Skeletal muscle tissue (tissue), 4 donors: Measurements from ENCODE around the gene ARPC4. TPM values are rescaled to one million over a fixed set of nuclear protein-coding genes. Genes with fewer than 3 reads are reported as not detected.

Experiments
- H3K27ac ChIP-seq: one replicate; pipeline ENCODE4 v1.7.0; 2013; ENCODE audit warnings: mild to moderate bottlenecking, low read depth, low read length, inconsistent platforms
- H3K27me3 ChIP-seq, 3 donors: one replicate each; pipeline ENCODE4 v1.7.0; 2013; ENCODE audit warnings: low read length in 3 of 3; ENCODE audit not compliant: control insufficient read depth in 3 of 3, insufficient read depth in 3 of 3
- H3K36me3 ChIP-seq, 3 donors: one replicate each; pipeline ENCODE4 v1.7.0; 2013; ENCODE audit warnings: low read length in 3 of 3; ENCODE audit not compliant: control insufficient read depth in 3 of 3, insufficient read depth in 3 of 3
- H3K4me1 ChIP-seq, 3 donors: one replicate each; pipeline ENCODE4 v1.7.0; 2013; ENCODE audit warnings: low read length in 3 of 3, mild to moderate bottlenecking in 3 of 3; ENCODE audit not compliant: control insufficient read depth in 3 of 3, insufficient read depth in 3 of 3
- H3K4me3 ChIP-seq, 3 donors: one replicate each; pipeline ENCODE4 v1.7.0; 2013; ENCODE audit warnings: low read length in 3 of 3
- H3K9ac ChIP-seq, 3 donors: one replicate each; pipeline ENCODE4 v1.7.0; 2013; ENCODE audit warnings: low read length in 3 of 3, mild to moderate bottlenecking in 3 of 3, moderate library complexity in 2 of 3, low read depth in 1 of 3
- H3K9me3 ChIP-seq, 3 donors: one replicate each; pipeline ENCODE4 v1.7.0; 2013; ENCODE audit warnings: low read length in 3 of 3; ENCODE audit not compliant: control insufficient read depth in 3 of 3
- total RNA-seq: library from RNA; depleted of rRNA; stranded (reverse); fragments of >200 nt; gene quantifications from one replicate; pipeline ENCODE4 v1.2.3, GENCODE V29; 2014
- donor health status: Osteomylitis.

ARPC4 gene
- total RNA-seq, 1 donor from 2014 or later = 65.2 TPM

- Histone ChIP-seq H3K9ac (peak overlapping the region in 1 of 3 donors; percentile 47), H3K27me3 (no peaks in the 10 kb centered on the region), H3K27ac (peak overlapping the region; percentile 92), H3K4me3 (peak overlapping the region in 1 of 3 donors; percentile 12), H3K9me3 (no peaks in the 10 kb centered on the region), H3K4me1 (peaks cover 6 to 15% (median 11%) of the 10 kb centered on the region in 3 donors), H3K36me3 (peaks cover 58 to 70% (median 69%) of the 10 kb centered on the region in 3 donors)
Measured at GRCh38 chr3:9803494-9803893, 10.6 kb downstream of the ARPC4 start.

GRCh38 chr3:9804996-9805395 lies 12.1 kb downstream of the ARPC4 start:
- H3K27ac ChIP-seq = no peak overlapping the region
- peaks cover 52 to 57% (median 56%) of the 10 kb centered on the region in 3 donors for H3K36me3 ChIP-seq
- H3K9ac ChIP-seq = no peak overlapping the region
- no peaks in the 10 kb centered on the region for H3K27me3 ChIP-seq
- peaks cover 14 to 26% (median 23%) of the 10 kb centered on the region in 3 donors for H3K4me1 ChIP-seq
- no peaks in the 10 kb centered on the region for H3K9me3 ChIP-seq
- no peak overlapping the region for H3K4me3 ChIP-seq

GRCh38 chr3:9806137-9806536 lies 13.3 kb downstream of the ARPC4 start:
- peaks cover 21 to 34% (median 31%) of the 10 kb centered on the region in 3 donors for H3K4me1 ChIP-seq
- peaks cover 41 to 48% (median 46%) of the 10 kb centered on the region in 3 donors for H3K36me3 ChIP-seq
- no peak overlapping the region for H3K4me3 ChIP-seq
- no peaks in the 10 kb centered on the region for H3K27me3 ChIP-seq
- H3K9ac ChIP-seq = no peak overlapping the region
- no peak overlapping the region for H3K27ac ChIP-seq
- H3K9me3 ChIP-seq = no peaks in the 10 kb centered on the region

- no peak overlapping the region for H3K9ac ChIP-seq
- no peak overlapping the region for H3K4me3 ChIP-seq
- H3K9me3 ChIP-seq = no peaks in the 10 kb centered on the region
- peaks cover 21 to 34% (median 31%) of the 10 kb centered on the region in 3 donors for H3K4me1 ChIP-seq
- peaks cover 34 to 44% (median 38%) of the 10 kb centered on the region in 3 donors for H3K36me3 ChIP-seq
- no peak overlapping the region for H3K27ac ChIP-seq
- no peaks in the 10 kb centered on the region for H3K27me3 ChIP-seq
Measured at GRCh38 chr3:9806688-9807589, 14.1 kb downstream of the ARPC4 start.

- Histone ChIP-seq H3K36me3 (peaks cover 32 to 44% (median 38%) of the 10 kb centered on the region in 3 donors), H3K27ac (no peak overlapping the region), H3K27me3 (no peaks in the 10 kb centered on the region), H3K9me3 (no peaks in the 10 kb centered on the region), H3K9ac (no peak overlapping the region), H3K4me1 (peaks cover 21 to 32% (median 29%) of the 10 kb centered on the region in 3 donors), H3K4me3 (no peak overlapping the region)
Measured at GRCh38 chr3:9807981-9808344, 15.1 kb downstream of the ARPC4 start.

GRCh38 chr3:9808345-9809037 lies 15.6 kb downstream of the ARPC4 start:
- Histone ChIP-seq H3K9me3 (no peaks in the 10 kb centered on the region), H3K27ac (peak overlapping the region; percentile 85), H3K27me3 (no peaks in the 10 kb centered on the region), H3K9ac (no peak overlapping the region), H3K36me3 (peaks cover 30 to 39% (median 37%) of the 10 kb centered on the region in 3 donors), H3K4me3 (no peak overlapping the region), H3K4me1 (peaks cover 17 to 26% (median 25%) of the 10 kb centered on the region in 3 donors)

- Histone ChIP-seq H3K27me3 (no peaks in the 10 kb centered on the region), H3K36me3 (peaks cover 23 to 31% (median 31%) of the 10 kb centered on the region in 3 donors), H3K27ac (peak overlapping the region; percentile 85), H3K9me3 (no peaks in the 10 kb centered on the region), H3K4me3 (peak overlapping the region; percentile 75 to 79 (median 76)), H3K9ac (peak overlapping the region; percentile 73 to 89 (median 81)), H3K4me1 (peaks cover 15 to 22% (median 21%) of the 10 kb centered on the region in 3 donors)
Measured at GRCh38 chr3:9809239-9809614, 16.3 kb downstream of the ARPC4 start.

- Histone ChIP-seq H3K9me3 (no peaks in the 10 kb centered on the region), H3K4me1 (peaks cover 15 to 22% (median 21%) of the 10 kb centered on the region in 3 donors), H3K27me3 (no peaks in the 10 kb centered on the region)
Measured at GRCh38 chr3:9809615-9810432, 16.9 kb downstream of the ARPC4 start, which contains the start of gene TTLL3. Gene TTLL3 (plus strand): TSS chr3:9810262. CDS start chr3:9810662, 400 bp downstream.

GRCh38 chr3:9810433-9810770 lies 17.5 kb downstream of the ARPC4 start:
- Histone ChIP-seq H3K36me3 (peaks cover 12 to 21% (median 20%) of the 10 kb centered on the region in 3 donors), H3K4me3 (peak overlapping the region; percentile 75 to 79 (median 76)), H3K9ac (peak overlapping the region; percentile 73 to 89 (median 81)), H3K27me3 (no peaks in the 10 kb centered on the region), H3K4me1 (peaks cover 15 to 22% (median 21%) of the 10 kb centered on the region in 3 donors), H3K9me3 (no peaks in the 10 kb centered on the region), H3K27ac (peak overlapping the region; percentile 85)

More at GRCh38 chr3:9809615-9810432, 16.9 kb downstream of the ARPC4 start, which contains the start of gene TTLL3:
- Histone ChIP-seq H3K4me3 (peak within 1 kb of the TSS; percentile 75 to 79 (median 76)), H3K9ac (peak within 1 kb of the TSS; percentile 73 to 89 (median 81)), H3K36me3 (peaks cover 17 to 26% (median 25%) of the 10 kb centered on the region in 3 donors), H3K27ac (peak within 1 kb of the TSS; percentile 85)
